HepG2 (cell line): ENCODE results near the gene ARID3C. TPM values are rescaled to one million over a fixed set of nuclear protein-coding genes. Genes with fewer than 3 reads are reported as not detected.
A peak's percentile ranks its signal among the peaks of the same experiment; 100 is the strongest.

Experiments used
- FOXP1 ChIP-seq, 2 experiments: fragments of 450-650 bp in 1 of 2; IDR thresholded peaks; 2 replicates each; pipeline ENCODE4 v1.6.1; 2017 to 2018; ENCODE audit warnings: antibody characterized with exemption in 1 of 2
- MLXIP ChIP-seq: sonication (generic); formaldehyde crosslinking; IDR thresholded peaks from 2 replicates; pipeline ENCODE4 v1.9.0; 2021; ENCODE audit warnings: missing genetic modification reagents, borderline replicate concordance
- PHF5A ChIP-seq: IDR thresholded peaks from one replicate; pipeline ENCODE4 v1.6.1; 2018; ENCODE audit warnings: low read depth, missing genetic modification reagents; ENCODE audit not compliant: unreplicated experiment
- RAD21 ChIP-seq: fragments of 450-650 bp; formaldehyde crosslinking; IDR thresholded peaks from 2 replicates; pipeline ENCODE4 v1.5.0; 2020; ENCODE audit warnings: mild to moderate bottlenecking
- SAP130 ChIP-seq: IDR thresholded peaks from 2 replicates; pipeline ENCODE4 v1.6.1; 2016; ENCODE audit warnings: low read depth
- SRY ChIP-seq: sonication (generic); formaldehyde crosslinking; IDR thresholded peaks from 2 replicates; pipeline ENCODE4 v1.8.0; 2022; ENCODE audit warnings: mild to moderate bottlenecking, missing genetic modification reagents
- TERF1 ChIP-seq: sonication (generic); formaldehyde crosslinking; IDR thresholded peaks from 2 replicates; pipeline ENCODE4 v1.8.0; 2022; ENCODE audit warnings: mild to moderate bottlenecking, missing genetic modification reagents, moderate library complexity
- ZEB1 ChIP-seq: IDR thresholded peaks from 2 replicates; pipeline ENCODE4 v1.6.1; 2012; ENCODE audit warnings: mild to moderate bottlenecking, low read depth, inconsistent platforms; ENCODE audit not compliant: insufficient replicate concordance
- ZNF333 ChIP-seq: sonication (generic); formaldehyde crosslinking; IDR thresholded peaks from 2 replicates; pipeline ENCODE4 v1.4.0; 2020; ENCODE audit warnings: mild to moderate bottlenecking, missing genetic modification reagents, borderline replicate concordance
- ZNF550 ChIP-seq: sonication (generic); formaldehyde crosslinking; IDR thresholded peaks from 2 replicates; pipeline ENCODE4 v1.4.0; 2020; ENCODE audit warnings: mild to moderate bottlenecking, missing genetic modification reagents, borderline replicate concordance
- polyA plus RNA-seq, 8 experiments: library from polyadenylated mRNA; depleted of rRNA in 3 of 8; stranded (reverse) in 7 of 8; unstranded in 1 of 8; fragments of >200 nt; fragmentation: Illumina TruSeq in 4 of 8; extraction: Trizol in 4 of 8; gene quantifications; 2 replicates each; pipeline versions ENCODE4 v1.2.1 to v1.2.3, GENCODE V29; 2011 to 2016; ENCODE audit warnings: low read depth in 4 of 8, missing spikeins in 1 of 8, mixed read lengths in 1 of 8; ENCODE audit not compliant: insufficient read depth in 1 of 8
- total RNA-seq, 5 experiments: library from RNA; depleted of rRNA; stranded (reverse); fragments of >200 nt; fragmentation: Illumina TruSeq; extraction: Trizol; gene quantifications; 2 replicates each; pipeline ENCODE4 v1.2.3, GENCODE V29; 2016; ENCODE audit warnings: low read depth in 1 of 5
- TF ChIP-seq, protein P1 (sequence below): sonication (generic); formaldehyde crosslinking; IDR thresholded peaks from 2 replicates; pipeline ENCODE4 v1.5.1; 2020; ENCODE audit warnings: missing genetic modification reagents, mild to moderate bottlenecking, borderline replicate concordance
- TF ChIP-seq, protein P2 (sequence below): sonication (generic); formaldehyde crosslinking; IDR thresholded peaks from 2 replicates; pipeline ENCODE4 v1.5.1; 2020; ENCODE audit warnings: mild to moderate bottlenecking, moderate library complexity, missing genetic modification reagents
- TF ChIP-seq, protein P3 (sequence below): IDR thresholded peaks from 2 replicates; pipeline ENCODE4 v1.6.1; 2016; ENCODE audit warnings: low read depth, missing genetic modification reagents, missing compliant biosample characterization

Gene ARID3C
- total and polyA plus RNA-seq, 2 of the 13 experiments (the other 11 are each of a cell fraction or from before 2014, with no cell fraction given), result not detected

GRCh38 chr9:34637356-34638137 is 8.7 kb upstream of the ARID3C start, which contains the start of gene SIGMAR1 (continued):
- TF ChIP-seq, protein P1, sequence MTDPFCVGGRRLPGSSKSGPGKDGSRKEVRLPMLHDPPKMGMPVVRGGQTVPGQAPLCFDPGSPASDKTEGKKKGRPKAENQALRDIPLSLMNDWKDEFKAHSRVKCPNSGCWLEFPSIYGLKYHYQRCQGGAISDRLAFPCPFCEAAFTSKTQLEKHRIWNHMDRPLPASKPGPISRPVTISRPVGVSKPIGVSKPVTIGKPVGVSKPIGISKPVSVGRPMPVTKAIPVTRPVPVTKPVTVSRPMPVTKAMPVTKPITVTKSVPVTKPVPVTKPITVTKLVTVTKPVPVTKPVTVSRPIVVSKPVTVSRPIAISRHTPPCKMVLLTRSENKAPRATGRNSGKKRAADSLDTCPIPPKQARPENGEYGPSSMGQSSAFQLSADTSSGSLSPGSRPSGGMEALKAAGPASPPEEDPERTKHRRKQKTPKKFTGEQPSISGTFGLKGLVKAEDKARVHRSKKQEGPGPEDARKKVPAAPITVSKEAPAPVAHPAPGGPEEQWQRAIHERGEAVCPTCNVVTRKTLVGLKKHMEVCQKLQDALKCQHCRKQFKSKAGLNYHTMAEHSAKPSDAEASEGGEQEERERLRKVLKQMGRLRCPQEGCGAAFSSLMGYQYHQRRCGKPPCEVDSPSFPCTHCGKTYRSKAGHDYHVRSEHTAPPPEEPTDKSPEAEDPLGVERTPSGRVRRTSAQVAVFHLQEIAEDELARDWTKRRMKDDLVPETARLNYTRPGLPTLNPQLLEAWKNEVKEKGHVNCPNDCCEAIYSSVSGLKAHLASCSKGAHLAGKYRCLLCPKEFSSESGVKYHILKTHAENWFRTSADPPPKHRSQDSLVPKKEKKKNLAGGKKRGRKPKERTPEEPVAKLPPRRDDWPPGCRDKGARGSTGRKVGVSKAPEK (CRISPR knock-in tag), result no peak
- TF ChIP-seq ZEB1 (no peak), ZNF550 (CRISPR knock-in tag) (no peak; the same call in 1 of the 2 replicates), RAD21 (peak; percentile 46; the same call in 1 of the 2 replicates), PHF5A (CRISPR knock-in tag) (peak; percentile 22), SRY (CRISPR knock-in tag) (peak; percentile 73), ZNF333 (no peak), MLXIP (CRISPR knock-in tag) (no peak), TERF1 (CRISPR knock-in tag) (peak; percentile 98), FOXP1 (IDR thresholded peaks at IDR 0.05) (no peak), FOXP1 (CRISPR knock-in tag; IDR thresholded peaks at IDR 0.05) (0 out of 2 replicates have a peak, but pooled peaks have one; percentile 4), SAP130 (CRISPR knock-in tag) (peak; percentile 84)
- TF ChIP-seq, protein P2, sequence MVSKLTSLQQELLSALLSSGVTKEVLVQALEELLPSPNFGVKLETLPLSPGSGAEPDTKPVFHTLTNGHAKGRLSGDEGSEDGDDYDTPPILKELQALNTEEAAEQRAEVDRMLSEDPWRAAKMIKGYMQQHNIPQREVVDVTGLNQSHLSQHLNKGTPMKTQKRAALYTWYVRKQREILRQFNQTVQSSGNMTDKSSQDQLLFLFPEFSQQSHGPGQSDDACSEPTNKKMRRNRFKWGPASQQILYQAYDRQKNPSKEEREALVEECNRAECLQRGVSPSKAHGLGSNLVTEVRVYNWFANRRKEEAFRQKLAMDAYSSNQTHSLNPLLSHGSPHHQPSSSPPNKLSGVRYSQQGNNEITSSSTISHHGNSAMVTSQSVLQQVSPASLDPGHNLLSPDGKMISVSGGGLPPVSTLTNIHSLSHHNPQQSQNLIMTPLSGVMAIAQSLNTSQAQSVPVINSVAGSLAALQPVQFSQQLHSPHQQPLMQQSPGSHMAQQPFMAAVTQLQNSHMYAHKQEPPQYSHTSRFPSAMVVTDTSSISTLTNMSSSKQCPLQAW (CRISPR knock-in tag), result peak; percentile 54; the same call in 1 of the 2 replicates
- TF ChIP-seq, protein P3, sequence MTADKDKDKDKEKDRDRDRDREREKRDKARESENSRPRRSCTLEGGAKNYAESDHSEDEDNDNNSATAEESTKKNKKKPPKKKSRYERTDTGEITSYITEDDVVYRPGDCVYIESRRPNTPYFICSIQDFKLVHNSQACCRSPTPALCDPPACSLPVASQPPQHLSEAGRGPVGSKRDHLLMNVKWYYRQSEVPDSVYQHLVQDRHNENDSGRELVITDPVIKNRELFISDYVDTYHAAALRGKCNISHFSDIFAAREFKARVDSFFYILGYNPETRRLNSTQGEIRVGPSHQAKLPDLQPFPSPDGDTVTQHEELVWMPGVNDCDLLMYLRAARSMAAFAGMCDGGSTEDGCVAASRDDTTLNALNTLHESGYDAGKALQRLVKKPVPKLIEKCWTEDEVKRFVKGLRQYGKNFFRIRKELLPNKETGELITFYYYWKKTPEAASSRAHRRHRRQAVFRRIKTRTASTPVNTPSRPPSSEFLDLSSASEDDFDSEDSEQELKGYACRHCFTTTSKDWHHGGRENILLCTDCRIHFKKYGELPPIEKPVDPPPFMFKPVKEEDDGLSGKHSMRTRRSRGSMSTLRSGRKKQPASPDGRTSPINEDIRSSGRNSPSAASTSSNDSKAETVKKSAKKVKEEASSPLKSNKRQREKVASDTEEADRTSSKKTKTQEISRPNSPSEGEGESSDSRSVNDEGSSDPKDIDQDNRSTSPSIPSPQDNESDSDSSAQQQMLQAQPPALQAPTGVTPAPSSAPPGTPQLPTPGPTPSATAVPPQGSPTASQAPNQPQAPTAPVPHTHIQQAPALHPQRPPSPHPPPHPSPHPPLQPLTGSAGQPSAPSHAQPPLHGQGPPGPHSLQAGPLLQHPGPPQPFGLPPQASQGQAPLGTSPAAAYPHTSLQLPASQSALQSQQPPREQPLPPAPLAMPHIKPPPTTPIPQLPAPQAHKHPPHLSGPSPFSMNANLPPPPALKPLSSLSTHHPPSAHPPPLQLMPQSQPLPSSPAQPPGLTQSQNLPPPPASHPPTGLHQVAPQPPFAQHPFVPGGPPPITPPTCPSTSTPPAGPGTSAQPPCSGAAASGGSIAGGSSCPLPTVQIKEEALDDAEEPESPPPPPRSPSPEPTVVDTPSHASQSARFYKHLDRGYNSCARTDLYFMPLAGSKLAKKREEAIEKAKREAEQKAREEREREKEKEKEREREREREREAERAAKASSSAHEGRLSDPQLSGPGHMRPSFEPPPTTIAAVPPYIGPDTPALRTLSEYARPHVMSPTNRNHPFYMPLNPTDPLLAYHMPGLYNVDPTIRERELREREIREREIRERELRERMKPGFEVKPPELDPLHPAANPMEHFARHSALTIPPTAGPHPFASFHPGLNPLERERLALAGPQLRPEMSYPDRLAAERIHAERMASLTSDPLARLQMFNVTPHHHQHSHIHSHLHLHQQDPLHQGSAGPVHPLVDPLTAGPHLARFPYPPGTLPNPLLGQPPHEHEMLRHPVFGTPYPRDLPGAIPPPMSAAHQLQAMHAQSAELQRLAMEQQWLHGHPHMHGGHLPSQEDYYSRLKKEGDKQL (CRISPR knock-in tag), result no peak; the same call in 1 of the 2 replicates
